HL-60 (cell line): Measurements from ENCODE around the gene PIWIL4.

Experiments
- DNase-seq, 2 experiments: peaks; one replicate each; pipeline ENCODE4 v3.0.0-alpha.2; 2010 to 2020; ENCODE audit warnings: low read depth in 1 of 2, low spot score in 1 of 2
- H3K27ac ChIP-seq: fragments of 250-450 bp; sonication (Bioruptor Pico); replicated peaks from 2 replicates; pipeline ENCODE4 v1.5.1; 2020; ENCODE audit warnings: mild to moderate bottlenecking, moderate library complexity
- H3K27me3 ChIP-seq: fragments of 250-450 bp; sonication (Bioruptor Pico); 2 replicates; pipeline ENCODE4 v1.5.1; 2021; ENCODE audit warnings: mild to moderate bottlenecking, moderate library complexity; ENCODE audit not compliant: insufficient read depth, poor library complexity, severe bottlenecking
- H3K4me3 ChIP-seq: replicated peaks from 2 replicates; pipeline ENCODE4 v1.5.1; 2011; ENCODE audit warnings: mild to moderate bottlenecking, control low read depth, low read length; ENCODE audit not compliant: insufficient read depth
- GABPA ChIP-seq: IDR thresholded peaks from 2 replicates; pipeline ENCODE4 v1.6.1; 2012; ENCODE audit warnings: low read depth
- POLR2AphosphoS5 ChIP-seq: IDR thresholded peaks from 2 replicates; pipeline ENCODE4 v1.6.1; 2012; ENCODE audit warnings: low read depth
- SPI1 ChIP-seq: IDR thresholded peaks from 2 replicates; pipeline ENCODE4 v1.6.1; 2012; ENCODE audit warnings: low read depth, mild to moderate bottlenecking, borderline replicate concordance
- TF ChIP-seq, protein P1 (sequence below): IDR thresholded peaks from one replicate; pipeline ENCODE4 v1.5.1; 2011; ENCODE audit warnings: low read length, control low read depth, inconsistent platforms; ENCODE audit not compliant: insufficient read depth
- TF ChIP-seq, protein P2 (sequence below): IDR thresholded peaks from 2 replicates; pipeline ENCODE4 v1.6.1; 2012; ENCODE audit warnings: low read depth; ENCODE audit not compliant: insufficient replicate concordance

PIWIL4 gene

GRCh38 chr11:94560834-94561233, 6.3 kb upstream of the PIWIL4 start:
- DNase-seq = no peak
- H3K27me3 ChIP-seq = no peaks in the 10 kb centered on the region
- peak overlapping the region; percentile 7; the same call in 1 of the 2 replicates for H3K27ac ChIP-seq
- TF ChIP-seq, protein P1, sequence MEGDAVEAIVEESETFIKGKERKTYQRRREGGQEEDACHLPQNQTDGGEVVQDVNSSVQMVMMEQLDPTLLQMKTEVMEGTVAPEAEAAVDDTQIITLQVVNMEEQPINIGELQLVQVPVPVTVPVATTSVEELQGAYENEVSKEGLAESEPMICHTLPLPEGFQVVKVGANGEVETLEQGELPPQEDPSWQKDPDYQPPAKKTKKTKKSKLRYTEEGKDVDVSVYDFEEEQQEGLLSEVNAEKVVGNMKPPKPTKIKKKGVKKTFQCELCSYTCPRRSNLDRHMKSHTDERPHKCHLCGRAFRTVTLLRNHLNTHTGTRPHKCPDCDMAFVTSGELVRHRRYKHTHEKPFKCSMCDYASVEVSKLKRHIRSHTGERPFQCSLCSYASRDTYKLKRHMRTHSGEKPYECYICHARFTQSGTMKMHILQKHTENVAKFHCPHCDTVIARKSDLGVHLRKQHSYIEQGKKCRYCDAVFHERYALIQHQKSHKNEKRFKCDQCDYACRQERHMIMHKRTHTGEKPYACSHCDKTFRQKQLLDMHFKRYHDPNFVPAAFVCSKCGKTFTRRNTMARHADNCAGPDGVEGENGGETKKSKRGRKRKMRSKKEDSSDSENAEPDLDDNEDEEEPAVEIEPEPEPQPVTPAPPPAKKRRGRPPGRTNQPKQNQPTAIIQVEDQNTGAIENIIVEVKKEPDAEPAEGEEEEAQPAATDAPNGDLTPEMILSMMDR = no peak
- peak; percentile 28; the same call in 1 of the 2 replicates for TF ChIP-seq SPI1
- TF ChIP-seq, protein P2, sequence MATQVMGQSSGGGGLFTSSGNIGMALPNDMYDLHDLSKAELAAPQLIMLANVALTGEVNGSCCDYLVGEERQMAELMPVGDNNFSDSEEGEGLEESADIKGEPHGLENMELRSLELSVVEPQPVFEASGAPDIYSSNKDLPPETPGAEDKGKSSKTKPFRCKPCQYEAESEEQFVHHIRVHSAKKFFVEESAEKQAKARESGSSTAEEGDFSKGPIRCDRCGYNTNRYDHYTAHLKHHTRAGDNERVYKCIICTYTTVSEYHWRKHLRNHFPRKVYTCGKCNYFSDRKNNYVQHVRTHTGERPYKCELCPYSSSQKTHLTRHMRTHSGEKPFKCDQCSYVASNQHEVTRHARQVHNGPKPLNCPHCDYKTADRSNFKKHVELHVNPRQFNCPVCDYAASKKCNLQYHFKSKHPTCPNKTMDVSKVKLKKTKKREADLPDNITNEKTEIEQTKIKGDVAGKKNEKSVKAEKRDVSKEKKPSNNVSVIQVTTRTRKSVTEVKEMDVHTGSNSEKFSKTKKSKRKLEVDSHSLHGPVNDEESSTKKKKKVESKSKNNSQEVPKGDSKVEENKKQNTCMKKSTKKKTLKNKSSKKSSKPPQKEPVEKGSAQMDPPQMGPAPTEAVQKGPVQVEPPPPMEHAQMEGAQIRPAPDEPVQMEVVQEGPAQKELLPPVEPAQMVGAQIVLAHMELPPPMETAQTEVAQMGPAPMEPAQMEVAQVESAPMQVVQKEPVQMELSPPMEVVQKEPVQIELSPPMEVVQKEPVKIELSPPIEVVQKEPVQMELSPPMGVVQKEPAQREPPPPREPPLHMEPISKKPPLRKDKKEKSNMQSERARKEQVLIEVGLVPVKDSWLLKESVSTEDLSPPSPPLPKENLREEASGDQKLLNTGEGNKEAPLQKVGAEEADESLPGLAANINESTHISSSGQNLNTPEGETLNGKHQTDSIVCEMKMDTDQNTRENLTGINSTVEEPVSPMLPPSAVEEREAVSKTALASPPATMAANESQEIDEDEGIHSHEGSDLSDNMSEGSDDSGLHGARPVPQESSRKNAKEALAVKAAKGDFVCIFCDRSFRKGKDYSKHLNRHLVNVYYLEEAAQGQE = no peak
- TF ChIP-seq GABPA = no peak
- no peak for TF ChIP-seq POLR2AphosphoS5
- no peak overlapping the region for H3K4me3 ChIP-seq

DNA sequence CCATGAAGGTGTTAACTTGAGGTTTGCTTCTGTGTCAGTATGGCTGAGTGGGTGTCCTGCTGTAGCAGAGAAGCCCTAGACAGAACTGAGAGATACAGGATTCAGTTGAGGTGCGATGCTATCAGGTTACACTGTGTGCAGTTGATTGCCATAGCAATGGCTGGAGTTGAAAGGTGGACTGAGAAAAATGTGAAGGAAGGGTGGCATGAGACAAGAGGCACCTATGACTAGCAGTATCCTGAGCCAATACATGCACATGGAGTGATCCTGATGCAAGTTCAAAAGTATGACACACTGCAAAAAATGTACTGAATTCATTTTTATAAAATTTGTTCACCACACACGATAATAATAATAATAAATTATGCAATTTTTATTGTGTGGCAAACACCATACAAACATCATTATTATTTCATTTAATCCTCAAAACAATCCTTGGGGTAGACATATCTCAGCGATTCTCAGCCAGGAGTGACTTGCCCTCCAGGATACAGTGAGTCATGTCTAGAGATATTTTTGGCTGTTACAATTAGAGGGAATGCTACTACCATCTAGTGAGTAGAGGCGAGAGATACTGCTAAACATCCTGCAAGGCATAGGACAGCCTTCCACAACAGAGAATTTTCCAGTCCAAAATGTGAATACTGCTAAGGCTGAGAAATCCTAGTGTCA, 3.9 kb upstream of the PIWIL4 start:
- Histone ChIP-seq H3K27ac (peak overlapping the region; percentile 33), H3K27me3 (no peaks in the 10 kb centered on the region), H3K4me3 (no peak overlapping the region)
- TF ChIP-seq POLR2AphosphoS5 = no peak
- TF ChIP-seq, protein P1 = no peak
- no peak for DNase-seq

GRCh38 chr11:94563848-94564467, 3.2 kb upstream of the PIWIL4 start:
- Histone ChIP-seq H3K4me3 (no peak overlapping the region), H3K27ac (peak overlapping the region; percentile 33)
- peak in 1 of 2 experiments; percentile 55 for DNase-seq

More at GRCh38 chr11:94563848-94564467, 3.2 kb upstream of the PIWIL4 start:
- TF ChIP-seq SPI1 (no peak), GABPA (no peak), POLR2AphosphoS5 (no peak)
- TF ChIP-seq, protein P1 = no peak
- TF ChIP-seq, protein P2 = no peak
- H3K27me3 ChIP-seq = no peaks in the 10 kb centered on the region
